Panc1 (cell line): ENCODE measurements around the gene PRF1.

Experiments used
- CTCF ChIP-seq: fragments of 450-650 bp; IDR thresholded peaks from 2 replicates; pipeline ENCODE4 v1.5.1; 2017; ENCODE audit warnings: mild to moderate bottlenecking
- POLR2AphosphoS5 ChIP-seq: IDR thresholded peaks from 2 replicates; pipeline ENCODE4 v1.6.1; 2012; ENCODE audit warnings: mild to moderate bottlenecking, low read depth, low read length, moderate library complexity
- REST ChIP-seq, 2 experiments: IDR thresholded peaks; 2 replicates each; pipeline ENCODE4 v1.6.1; 2011 to 2012; ENCODE audit warnings: low read depth in 2 of 2, control low read depth in 1 of 2, low read length in 1 of 2, mild to moderate bottlenecking in 1 of 2, moderate library complexity in 1 of 2; ENCODE audit not compliant: insufficient read depth in 1 of 2
- SIN3A ChIP-seq: IDR thresholded peaks from 2 replicates; pipeline ENCODE4 v1.6.1; 2012; ENCODE audit warnings: low read depth, mild to moderate bottlenecking, low read length, moderate library complexity, borderline replicate concordance; ENCODE audit not compliant: insufficient read depth
- TCF7L2 ChIP-seq: IDR thresholded peaks from 2 replicates; pipeline ENCODE4 v1.6.1; 2011; ENCODE audit warnings: mild to moderate bottlenecking, low read depth, low read length, inconsistent platforms

GRCh38 chr10:70555371-70555770 lies 47.2 kb downstream of the PRF1 start:
- no peak for TF ChIP-seq CTCF
- no peak for TF ChIP-seq POLR2AphosphoS5
- no peak for TF ChIP-seq REST (IDR thresholded peaks at IDR 0.05; ENCODE audit: insufficient read depth in 1 of 2, low read depth in 2 of 2, low read length in 1 of 2)
- TF ChIP-seq TCF7L2: no peak
- TF ChIP-seq SIN3A: no peak
